GM12872 (cell line): Measurements from ENCODE around the gene CLEC4G.

Experiments used
- TF ChIP-seq, protein P1 (sequence below): IDR thresholded peaks from 3 replicates; pipeline ENCODE4 v1.5.1; 2011; ENCODE audit warnings: low read depth, mild to moderate bottlenecking, low read length, moderate library complexity; ENCODE audit not compliant: insufficient read depth

CLEC4G gene

DNA sequence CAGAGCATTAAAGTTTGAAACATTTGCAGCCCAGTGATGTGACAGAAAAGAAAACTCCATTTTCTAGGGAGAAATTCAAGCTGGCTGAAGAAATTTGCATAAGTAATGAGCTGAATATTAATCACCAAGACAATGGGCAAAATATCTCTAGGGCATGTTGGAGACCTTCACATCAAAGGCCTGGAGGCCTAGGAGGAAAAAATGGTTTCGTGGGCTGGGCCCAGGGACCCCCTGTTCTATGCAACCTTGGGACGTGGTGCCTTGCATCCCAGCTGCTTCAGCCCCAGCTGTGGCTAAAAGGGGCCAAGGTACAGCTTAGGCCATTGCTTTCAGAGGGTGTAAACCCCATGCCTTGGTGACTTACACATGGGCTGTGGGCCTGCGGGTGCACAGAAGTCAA, 25.4 kb upstream of the CLEC4G start:
- TF ChIP-seq, protein P1, sequence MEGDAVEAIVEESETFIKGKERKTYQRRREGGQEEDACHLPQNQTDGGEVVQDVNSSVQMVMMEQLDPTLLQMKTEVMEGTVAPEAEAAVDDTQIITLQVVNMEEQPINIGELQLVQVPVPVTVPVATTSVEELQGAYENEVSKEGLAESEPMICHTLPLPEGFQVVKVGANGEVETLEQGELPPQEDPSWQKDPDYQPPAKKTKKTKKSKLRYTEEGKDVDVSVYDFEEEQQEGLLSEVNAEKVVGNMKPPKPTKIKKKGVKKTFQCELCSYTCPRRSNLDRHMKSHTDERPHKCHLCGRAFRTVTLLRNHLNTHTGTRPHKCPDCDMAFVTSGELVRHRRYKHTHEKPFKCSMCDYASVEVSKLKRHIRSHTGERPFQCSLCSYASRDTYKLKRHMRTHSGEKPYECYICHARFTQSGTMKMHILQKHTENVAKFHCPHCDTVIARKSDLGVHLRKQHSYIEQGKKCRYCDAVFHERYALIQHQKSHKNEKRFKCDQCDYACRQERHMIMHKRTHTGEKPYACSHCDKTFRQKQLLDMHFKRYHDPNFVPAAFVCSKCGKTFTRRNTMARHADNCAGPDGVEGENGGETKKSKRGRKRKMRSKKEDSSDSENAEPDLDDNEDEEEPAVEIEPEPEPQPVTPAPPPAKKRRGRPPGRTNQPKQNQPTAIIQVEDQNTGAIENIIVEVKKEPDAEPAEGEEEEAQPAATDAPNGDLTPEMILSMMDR, result no peak

DNA sequence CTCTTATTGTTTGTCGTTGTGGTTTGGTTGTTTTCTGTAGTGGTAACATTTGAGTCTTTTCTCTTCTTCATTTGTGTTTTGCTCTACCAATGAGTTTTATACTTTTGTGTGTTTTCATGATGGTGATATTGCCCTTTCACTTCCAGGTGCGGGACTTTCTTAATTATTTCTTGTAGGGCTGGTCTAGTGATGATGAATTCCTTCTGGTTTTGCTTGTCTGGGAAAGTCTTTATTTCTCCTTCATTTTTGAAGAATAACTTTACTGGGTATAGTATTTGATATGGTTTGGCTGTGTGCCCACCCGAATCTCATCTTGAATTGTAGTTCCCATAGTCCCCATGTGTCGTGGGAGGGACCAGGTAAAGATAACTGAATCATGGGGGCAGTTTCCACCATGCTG, 24.3 kb upstream of the CLEC4G start:
- TF ChIP-seq, protein P1, result no peak

DNA sequence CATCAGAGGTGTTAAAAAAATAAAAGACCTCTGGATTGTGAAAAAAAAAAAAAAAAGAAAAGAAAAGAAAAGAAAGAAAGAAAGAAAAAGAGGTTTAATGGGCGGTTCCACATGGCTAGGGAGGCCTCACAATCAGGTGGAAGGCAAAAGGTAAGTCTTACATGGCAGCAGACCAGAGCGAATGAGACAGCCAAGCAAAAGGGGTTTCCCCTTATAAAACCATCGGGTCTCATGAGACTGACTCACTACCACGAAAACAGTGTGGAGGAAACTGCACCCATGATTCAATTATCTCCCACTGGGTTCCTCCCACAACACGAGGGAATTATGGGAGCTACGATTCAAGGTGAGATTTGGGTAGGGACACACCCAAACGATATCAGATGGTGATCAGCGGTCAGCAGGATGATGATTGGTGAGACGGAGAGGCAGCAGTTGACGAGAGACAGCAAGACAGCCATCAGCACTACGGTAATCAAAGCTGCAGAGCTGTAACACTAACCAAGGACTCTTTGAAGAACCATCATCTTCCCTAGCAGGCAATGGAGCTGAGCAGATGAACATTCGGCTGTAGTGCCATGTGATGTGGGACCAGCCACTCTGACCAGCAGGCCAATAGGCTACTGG, 19.4 kb upstream of the CLEC4G start:
- TF ChIP-seq, protein P1, result no peak

DNA sequence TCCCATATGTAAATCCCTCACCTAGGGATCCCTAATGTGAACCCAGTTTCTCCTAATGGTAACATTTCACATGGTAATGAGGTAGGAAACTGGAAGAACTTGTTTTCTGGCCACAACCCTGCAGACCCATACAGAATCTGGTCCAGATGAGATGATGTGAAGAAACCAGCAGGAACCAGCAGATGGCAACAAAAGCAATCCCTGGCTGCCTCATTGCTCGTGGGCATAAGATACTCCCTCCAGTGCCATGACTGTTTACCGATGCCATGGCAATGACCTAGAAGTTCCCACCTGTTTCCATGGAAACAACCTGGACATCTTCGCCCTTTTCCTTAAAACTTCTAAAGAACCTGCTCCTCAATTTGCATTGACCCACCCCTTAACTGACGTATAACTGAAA, 16.8 kb upstream of the CLEC4G start:
- TF ChIP-seq, protein P1, result peak; percentile 46

DNA sequence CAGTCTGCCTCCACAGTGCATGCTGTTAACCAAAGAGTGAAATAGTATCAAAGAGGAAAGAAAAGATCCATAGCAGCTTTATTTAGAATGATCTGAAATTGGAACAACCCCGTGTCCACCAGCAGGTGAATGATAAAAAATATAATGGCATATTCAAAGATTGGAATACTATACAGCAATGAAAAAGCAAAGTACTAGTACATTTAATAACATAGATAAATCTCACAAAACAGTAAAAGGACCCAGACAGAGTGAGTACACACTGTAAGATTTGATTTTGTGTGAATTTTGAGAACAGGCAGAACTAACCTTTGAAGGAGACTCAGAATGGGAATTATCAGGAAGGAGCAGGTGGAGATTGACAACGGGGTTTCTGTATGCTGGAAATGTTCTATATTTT, 16.3 kb upstream of the CLEC4G start:
- TF ChIP-seq, protein P1, result no peak

DNA sequence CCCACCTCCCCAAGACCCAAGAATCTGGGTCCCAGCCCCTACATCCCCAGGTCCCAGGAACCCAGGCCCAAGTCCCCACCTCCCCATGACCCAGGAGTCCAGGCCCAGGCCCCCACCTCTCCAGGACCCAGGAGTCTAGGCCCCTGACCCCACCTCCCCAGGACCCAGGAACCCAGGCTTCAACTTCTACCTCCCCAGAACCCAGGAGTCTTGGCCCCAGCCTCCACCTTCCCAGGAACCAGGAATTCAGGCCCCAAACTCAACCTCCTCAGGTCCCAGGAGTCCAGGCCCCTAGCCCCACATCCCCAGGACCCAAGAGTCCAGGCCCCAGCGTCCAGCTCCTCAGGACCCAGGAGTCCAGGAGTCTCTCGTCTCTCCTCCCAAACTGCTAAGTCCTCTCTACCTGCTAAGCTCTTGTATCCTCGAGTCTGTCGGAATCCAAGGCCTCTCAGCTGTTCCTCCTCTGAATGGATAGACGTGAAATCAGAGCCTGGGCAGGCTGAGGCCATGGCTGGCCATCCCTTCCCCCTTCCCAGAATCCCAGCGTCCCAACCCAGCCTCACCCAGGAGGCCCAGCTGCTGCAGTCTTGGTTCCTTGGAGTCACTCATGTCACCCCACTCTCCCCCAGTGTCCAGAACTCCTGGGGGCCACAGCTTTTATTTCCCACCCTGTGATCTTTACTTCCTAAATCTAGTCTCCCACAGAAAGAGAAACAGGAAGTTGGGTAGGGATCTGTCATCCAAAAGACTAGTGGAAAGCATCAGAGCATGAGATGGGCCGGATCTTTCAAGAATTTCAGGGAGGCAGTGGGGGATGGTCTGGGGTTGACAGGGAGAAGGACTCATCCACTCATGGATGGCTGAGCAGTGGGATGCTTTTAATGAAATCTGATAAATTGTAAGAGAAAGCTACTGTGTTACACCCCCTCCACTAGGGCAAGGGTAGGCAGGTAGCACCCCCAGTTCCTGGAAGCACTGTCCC, 15.3 kb upstream of the CLEC4G start, which contains the start of gene CD209:
Gene CD209, minus strand, starts transcription at position 632 of the 982 bp plus-strand sequence. Its CDS starts 23 bp downstream, at position 609.
- TF ChIP-seq, protein P1, result no peak

DNA sequence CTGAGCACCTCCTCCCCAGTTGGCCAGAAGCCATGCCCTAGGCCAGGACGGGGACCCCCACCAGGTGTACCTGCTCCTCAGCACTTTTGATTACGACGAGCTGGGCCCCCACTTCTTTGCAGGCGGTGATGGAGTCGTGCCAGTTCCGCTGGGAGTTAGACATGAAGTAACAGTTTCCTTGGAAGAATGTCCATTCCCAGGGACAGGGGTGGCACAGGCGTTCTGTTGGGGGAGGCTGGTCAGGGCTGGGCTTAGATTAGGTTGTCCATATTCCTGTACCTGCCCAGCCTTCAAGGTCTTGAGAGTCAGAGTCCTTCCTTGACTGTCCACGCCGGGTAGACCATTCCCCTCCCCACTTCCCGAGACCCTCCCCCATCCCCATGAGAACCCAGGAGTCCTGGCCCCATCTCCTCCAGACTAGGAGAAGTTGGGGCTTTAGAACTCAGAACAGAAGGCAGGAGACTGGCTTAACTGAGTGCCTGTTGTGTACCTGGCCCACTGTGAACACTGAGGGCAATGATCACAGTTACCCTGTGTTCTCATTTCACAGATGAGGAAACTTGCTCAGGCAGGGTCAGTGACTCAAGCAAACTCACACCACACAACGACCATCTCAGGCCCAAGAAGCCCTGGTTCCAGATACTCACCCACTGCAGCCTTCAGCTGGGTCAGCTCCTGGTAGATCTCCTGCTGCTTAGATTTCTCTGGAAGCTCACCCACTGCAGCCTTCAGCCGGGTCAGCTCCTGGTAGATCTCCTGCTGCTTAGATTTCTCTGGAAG, 13.2 kb upstream of the CLEC4G start:
- TF ChIP-seq, protein P1, result no peak
